ENCODE results near the gene PER2. TPM values are rescaled to one million over a fixed set of nuclear protein-coding genes. Genes with fewer than 3 reads are reported as not detected.

Gene PER2
- total and polyA plus RNA-seq, 2 donors (not counting 3 experiments of a cell fraction or from before 2014, with no cell fraction given): 0.86 to 3.8 TPM

- no peak overlapping the region for H3K4me2 ChIP-seq (ENCODE audit: insufficient read depth, low read length)
- no peaks in the 10 kb centered on the region for H3K27me3 ChIP-seq (ENCODE audit: control insufficient read depth in 2 of 2, insufficient read depth in 2 of 2, low read length in 2 of 2)
- H4K20me1 ChIP-seq (replicated peaks; ENCODE audit: control insufficient read depth, extremely low read depth, insufficient read depth, low read length): no peaks in the 10 kb centered on the region
- no peaks in the 10 kb centered on the region for H3K79me2 ChIP-seq (ENCODE audit: control insufficient read depth, insufficient read depth, low read length)
- no peak overlapping the region for H2AFZ ChIP-seq (ENCODE audit: low read depth, low read length)
- H3K27ac ChIP-seq (ENCODE audit: insufficient read depth, low read depth, low read length): no peak overlapping the region
- H3K4me1 ChIP-seq (ENCODE audit: control insufficient read depth, extremely low read depth, insufficient read depth, low read length): peaks cover 3% of the 10 kb centered on the region
- intact Hi-C loops (cut with micrococcal nuclease): loop anchor here (1.0 to 10.0 kb wide), 2 partner anchors 31 to 279 kb away; partner anchors contain the start of gene UBE2F
- no TSS peak for BruUV-seq (replicated peaks)
- H3K36me3 ChIP-seq (ENCODE audit: control insufficient read depth in 2 of 2, extremely low read depth in 1 of 2, insufficient read depth in 2 of 2, low read length in 2 of 2): no peaks in the 10 kb centered on the region
- ChIA-PET POLR2A (no interaction called here), CTCF (interaction anchor here (0.8 to 1.4 kb wide), 2 partner anchors 19 to 386 kb away, joined by 3 to 6 read pairs; no protein-coding TSS in a partner anchor)
- no peak for DNase-seq (ENCODE audit: low read depth, low spot score)
- no peaks in the 10 kb centered on the region for H3K9me1 ChIP-seq (replicated peaks; ENCODE audit: control insufficient read depth, extremely low read depth, insufficient read depth, low read length)
- no peak overlapping the region for H3K4me3 ChIP-seq (replicated peaks in 1 of 3; ENCODE audit: insufficient read depth in 1 of 3, low read depth in 1 of 3, low read length in 3 of 3)
- H3K9me3 ChIP-seq (replicated peaks; ENCODE audit: control insufficient read depth, insufficient read depth, low read length): no peaks in the 10 kb centered on the region
- TF ChIP-seq POLR2A (IDR thresholded peaks at IDR 0.05; ENCODE audit: low read depth, low read length): no peak
- TF ChIP-seq FOS (IDR thresholded peaks at IDR 0.05; ENCODE audit: borderline replicate concordance, insufficient read depth, low read length): no peak
- no peak for TF ChIP-seq MAX (IDR thresholded peaks at IDR 0.05; ENCODE audit: insufficient read depth, insufficient read length)
- no peak for TF ChIP-seq POLR2AphosphoS5 (IDR thresholded peaks at IDR 0.05; ENCODE audit: insufficient read depth, low read depth, low read length)
- no peak for TF ChIP-seq JUN (IDR thresholded peaks at IDR 0.05; ENCODE audit: borderline replicate concordance, insufficient read depth, insufficient read length, low read depth)
- TF ChIP-seq GATA2 (IDR thresholded peaks at IDR 0.05; ENCODE audit: insufficient read depth, insufficient read length, low read depth, low read length): no peak
- no peak overlapping the region for H3K9ac ChIP-seq (replicated peaks; ENCODE audit: extremely low read depth, insufficient read depth, low read length)
- dilution Hi-C loops (cut with MboI; ENCODE audit: extremely low pct_ligation_motif_present, low sequenced_read_pairs): no loop called here
- no peak for FAIRE-seq
These were observed 44.3 kb downstream of the PER2 start for GRCh38 chr2:238244151-238244550.

GRCh38 chr2:238243496-238244076 is 44.8 kb downstream of the PER2 start:
- no peaks in the 10 kb centered on the region for H3K36me3 ChIP-seq (ENCODE audit: control insufficient read depth in 2 of 2, extremely low read depth in 1 of 2, insufficient read depth in 2 of 2, low read length in 2 of 2)
- POLR2A ChIA-PET: no interaction called here
- no peak overlapping the region for H3K9ac ChIP-seq (replicated peaks; ENCODE audit: extremely low read depth, insufficient read depth, low read length)
- dilution Hi-C loops (cut with MboI; ENCODE audit: extremely low pct_ligation_motif_present, low sequenced_read_pairs): no loop called here
- H3K4me2 ChIP-seq (ENCODE audit: insufficient read depth, low read length): no peak overlapping the region
- CTCF ChIA-PET: interaction anchor here (0.8 to 1.4 kb wide), 3 partner anchors 20 to 385 kb away, joined by 3 to 6 read pairs (median 5); no protein-coding TSS in a partner anchor
- no peak for TF ChIP-seq MAX (IDR thresholded peaks at IDR 0.05; ENCODE audit: insufficient read depth, insufficient read length)
- TF ChIP-seq GATA2 (IDR thresholded peaks at IDR 0.05; ENCODE audit: insufficient read depth, insufficient read length, low read depth, low read length): no peak
- no peak for TF ChIP-seq POLR2A (IDR thresholded peaks at IDR 0.05; ENCODE audit: low read depth, low read length)
- no peak for TF ChIP-seq CTCF (IDR thresholded peaks at IDR 0.05; ENCODE audit: extremely low read depth in 1 of 2, insufficient read depth in 1 of 2, low read depth in 1 of 2, low read length in 2 of 2)
- no peak for TF ChIP-seq MYC (IDR thresholded peaks at IDR 0.05; ENCODE audit: low read depth, low read length)
- no peak for TF ChIP-seq POLR2AphosphoS5 (IDR thresholded peaks at IDR 0.05; ENCODE audit: insufficient read depth, low read depth, low read length)
- no peak for TF ChIP-seq EZH2 (IDR thresholded peaks at IDR 0.05; ENCODE audit: borderline replicate concordance, low read depth, low read length, severe bottlenecking)
- TF ChIP-seq JUN (IDR thresholded peaks at IDR 0.05; ENCODE audit: borderline replicate concordance, insufficient read depth, insufficient read length, low read depth): no peak
- TF ChIP-seq FOS (IDR thresholded peaks at IDR 0.05; ENCODE audit: borderline replicate concordance, insufficient read depth, low read length): no peak
- H3K4me3 ChIP-seq (replicated peaks in 1 of 3; ENCODE audit: insufficient read depth in 1 of 3, low read depth in 1 of 3, low read length in 3 of 3): no peak overlapping the region
- DNase-seq (ENCODE audit: low read depth, low spot score) (no peak), FAIRE-seq (no peak)
- BruUV-seq (replicated peaks): no TSS peak
- intact Hi-C loops (cut with micrococcal nuclease): loop anchor here (1.0 to 10.0 kb wide), 2 partner anchors 32 to 279 kb away; partner anchors contain the start of gene UBE2F
- H3K9me3 ChIP-seq (replicated peaks; ENCODE audit: control insufficient read depth, insufficient read depth, low read length): no peaks in the 10 kb centered on the region
- H3K27ac ChIP-seq (ENCODE audit: insufficient read depth, low read depth, low read length): no peak overlapping the region
- H3K4me1 ChIP-seq (ENCODE audit: control insufficient read depth, extremely low read depth, insufficient read depth, low read length): peaks cover 3% of the 10 kb centered on the region
- H3K9me1 ChIP-seq (replicated peaks; ENCODE audit: control insufficient read depth, extremely low read depth, insufficient read depth, low read length): no peaks in the 10 kb centered on the region
- H4K20me1 ChIP-seq (replicated peaks; ENCODE audit: control insufficient read depth, extremely low read depth, insufficient read depth, low read length): no peaks in the 10 kb centered on the region
- H3K27me3 ChIP-seq (ENCODE audit: control insufficient read depth in 2 of 2, insufficient read depth in 2 of 2, low read length in 2 of 2): peaks cover 0 to 1% of the 10 kb centered on the region in 2 experiments
- no peaks in the 10 kb centered on the region for H3K79me2 ChIP-seq (ENCODE audit: control insufficient read depth, insufficient read depth, low read length)
- H2AFZ ChIP-seq (ENCODE audit: low read depth, low read length): no peak overlapping the region
